Measurements from ENCODE around the gene TTC34.

The TTC34 gene

DNA sequence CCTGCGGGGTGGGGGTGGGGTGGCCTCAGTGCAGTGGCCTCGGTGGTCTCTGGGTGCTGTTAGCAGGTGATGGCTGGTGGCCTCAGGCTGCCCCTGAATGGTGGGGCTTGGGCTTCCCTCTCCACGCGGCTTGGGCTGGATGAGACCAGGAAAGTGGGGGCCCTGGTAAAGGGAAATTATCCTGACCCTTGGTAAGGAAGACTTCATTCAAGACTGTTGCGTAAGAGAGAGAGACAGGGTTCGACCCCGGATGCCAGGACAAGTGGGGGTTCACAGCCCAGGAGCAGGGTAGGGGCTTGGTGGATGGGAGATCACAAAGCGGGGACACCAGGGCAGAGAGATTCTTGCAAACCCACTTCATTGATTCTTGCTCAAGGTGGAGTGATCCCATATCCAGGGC lies 5.5 kb upstream of the TTC34 start:
- H3K79me2 ChIP-seq (ENCODE audit: insufficient read depth, low read length), result no peaks in the 10 kb centered on the region
- no peaks in the 10 kb centered on the region for H3K27me3 ChIP-seq (ENCODE audit: insufficient read depth, low read length, poor library complexity)
- TF ChIP-seq EZH2 (IDR thresholded peaks at IDR 0.05; ENCODE audit: borderline replicate concordance, low read depth, low read length, severe bottlenecking), result no peak
- H3K27ac ChIP-seq (ENCODE audit: low read length), result no peak overlapping the region
- no peak overlapping the region for H3K9ac ChIP-seq (ENCODE audit: low read depth, low read length)
- H2AFZ ChIP-seq (ENCODE audit: low read depth, low read length), result no peak overlapping the region
- H3K9me3 ChIP-seq (ENCODE audit: insufficient read depth, low read length, severe bottlenecking), result no peaks in the 10 kb centered on the region
- peaks cover 3% of the 10 kb centered on the region; the same call in 1 of the 2 replicates for H4K20me1 ChIP-seq (ENCODE audit: insufficient read depth, low read length)
- ATAC-seq (ENCODE audit: insufficient read depth, low read depth) (no peak), DNase-seq (no peak)
- no peaks in the 10 kb centered on the region for H3K4me1 ChIP-seq (ENCODE audit: insufficient read depth, low read length)
- no peak overlapping the region for H3K4me2 ChIP-seq (ENCODE audit: insufficient read depth, low read length)
- no peaks in the 10 kb centered on the region for H3K36me3 ChIP-seq (ENCODE audit: insufficient read depth, low read length)
- no peak overlapping the region for H3K4me3 ChIP-seq (ENCODE audit: low read depth in 1 of 2, low read length in 2 of 2)

DNA sequence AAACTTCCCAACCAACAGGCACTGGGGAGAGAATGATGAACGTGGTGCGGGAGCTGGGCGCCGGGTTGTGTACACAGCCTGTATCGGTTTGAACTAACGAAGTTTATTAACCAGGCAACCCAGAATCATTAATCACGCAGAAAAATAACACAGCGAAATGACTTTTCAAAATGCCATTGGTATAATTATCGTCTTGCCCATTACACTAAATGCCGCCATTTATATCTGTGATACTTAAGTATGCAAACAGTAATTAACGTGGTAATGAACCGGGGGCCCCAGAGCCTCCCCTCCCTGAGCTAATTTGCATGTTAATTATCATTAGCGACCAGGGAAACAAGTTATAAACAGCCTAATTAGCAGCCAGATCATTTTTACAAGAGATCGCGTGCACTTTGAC lies 5.1 kb upstream of the TTC34 start:
- H3K36me3 ChIP-seq (ENCODE audit: insufficient read depth, low read length), result no peaks in the 10 kb centered on the region

DNA sequence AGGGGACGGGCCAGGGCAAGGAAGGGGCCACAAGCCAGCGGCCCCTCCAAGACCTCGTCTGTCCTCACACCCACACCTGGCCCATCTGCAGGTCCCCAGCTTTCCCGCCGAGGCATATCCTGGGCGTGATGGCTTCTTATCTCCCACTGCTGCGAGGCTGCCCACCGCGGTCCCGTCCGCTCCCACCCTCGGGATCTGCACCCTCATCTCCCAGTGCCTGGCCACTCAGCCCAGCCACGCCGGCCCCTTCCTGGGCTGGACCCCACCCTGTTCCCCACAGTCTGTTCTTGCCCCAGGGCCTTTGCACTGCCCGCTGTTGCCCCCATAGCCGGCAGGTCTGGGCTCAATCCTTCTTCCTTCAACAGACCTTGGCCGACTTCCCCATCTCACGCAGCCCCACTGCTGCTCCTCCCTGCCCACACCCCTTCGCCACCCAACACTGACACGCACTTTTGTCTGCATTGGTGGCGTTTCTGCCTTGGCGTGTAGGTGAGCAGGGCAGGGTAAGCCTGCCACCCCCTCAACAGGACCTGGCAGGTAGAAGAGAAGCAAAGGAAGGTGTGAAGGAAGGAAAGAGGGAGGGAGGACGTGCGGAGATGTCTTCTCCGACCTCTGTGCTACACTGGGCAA lies 4.4 kb upstream of the TTC34 start:
- no peak overlapping the region for H3K9ac ChIP-seq (ENCODE audit: low read depth, low read length)
- DNase-seq, result no peak
- no peak for ATAC-seq (ENCODE audit: insufficient read depth, low read depth)
- H2AFZ ChIP-seq (ENCODE audit: low read depth, low read length), result no peak overlapping the region
- no peak for TF ChIP-seq EZH2 (IDR thresholded peaks at IDR 0.05; ENCODE audit: borderline replicate concordance, low read depth, low read length, severe bottlenecking)
- TF ChIP-seq, protein P1, sequence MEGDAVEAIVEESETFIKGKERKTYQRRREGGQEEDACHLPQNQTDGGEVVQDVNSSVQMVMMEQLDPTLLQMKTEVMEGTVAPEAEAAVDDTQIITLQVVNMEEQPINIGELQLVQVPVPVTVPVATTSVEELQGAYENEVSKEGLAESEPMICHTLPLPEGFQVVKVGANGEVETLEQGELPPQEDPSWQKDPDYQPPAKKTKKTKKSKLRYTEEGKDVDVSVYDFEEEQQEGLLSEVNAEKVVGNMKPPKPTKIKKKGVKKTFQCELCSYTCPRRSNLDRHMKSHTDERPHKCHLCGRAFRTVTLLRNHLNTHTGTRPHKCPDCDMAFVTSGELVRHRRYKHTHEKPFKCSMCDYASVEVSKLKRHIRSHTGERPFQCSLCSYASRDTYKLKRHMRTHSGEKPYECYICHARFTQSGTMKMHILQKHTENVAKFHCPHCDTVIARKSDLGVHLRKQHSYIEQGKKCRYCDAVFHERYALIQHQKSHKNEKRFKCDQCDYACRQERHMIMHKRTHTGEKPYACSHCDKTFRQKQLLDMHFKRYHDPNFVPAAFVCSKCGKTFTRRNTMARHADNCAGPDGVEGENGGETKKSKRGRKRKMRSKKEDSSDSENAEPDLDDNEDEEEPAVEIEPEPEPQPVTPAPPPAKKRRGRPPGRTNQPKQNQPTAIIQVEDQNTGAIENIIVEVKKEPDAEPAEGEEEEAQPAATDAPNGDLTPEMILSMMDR (IDR thresholded peaks at IDR 0.05; ENCODE audit: borderline replicate concordance, extremely low read depth, low read length, poor library complexity, severe bottlenecking), result no peak
- H3K36me3 ChIP-seq (ENCODE audit: insufficient read depth, low read length), result no peaks in the 10 kb centered on the region
- H3K4me2 ChIP-seq (ENCODE audit: insufficient read depth, low read length), result no peak overlapping the region
- H3K27me3 ChIP-seq (ENCODE audit: insufficient read depth, low read length, poor library complexity), result no peaks in the 10 kb centered on the region
- no peak overlapping the region for H3K27ac ChIP-seq (ENCODE audit: low read length)
- no peaks in the 10 kb centered on the region for H3K79me2 ChIP-seq (ENCODE audit: insufficient read depth, low read length)
- H3K9me3 ChIP-seq (ENCODE audit: insufficient read depth, low read length, severe bottlenecking), result no peaks in the 10 kb centered on the region
- peaks cover under 1% of the 10 kb centered on the region; the same call in 1 of the 2 replicates for H4K20me1 ChIP-seq (ENCODE audit: insufficient read depth, low read length)
- no peak overlapping the region for H3K4me3 ChIP-seq (ENCODE audit: low read depth in 1 of 2, low read length in 2 of 2)
- no peaks in the 10 kb centered on the region for H3K4me1 ChIP-seq (ENCODE audit: insufficient read depth, low read length)

More for the DNA sequence above, 5.1 kb upstream of the TTC34 start:
- Histone ChIP-seq H2AFZ (ENCODE audit: low read depth, low read length) (no peak overlapping the region), H4K20me1 (ENCODE audit: insufficient read depth, low read length) (peaks cover 3% of the 10 kb centered on the region; the same call in 1 of the 2 replicates), H3K9me3 (ENCODE audit: insufficient read depth, low read length, severe bottlenecking) (no peaks in the 10 kb centered on the region), H3K79me2 (ENCODE audit: insufficient read depth, low read length) (no peaks in the 10 kb centered on the region), H3K27ac (ENCODE audit: low read length) (no peak overlapping the region), H3K9ac (ENCODE audit: low read depth, low read length) (no peak overlapping the region), H3K4me2 (ENCODE audit: insufficient read depth, low read length) (no peak overlapping the region), H3K27me3 (ENCODE audit: insufficient read depth, low read length, poor library complexity) (no peaks in the 10 kb centered on the region), H3K4me1 (ENCODE audit: insufficient read depth, low read length) (no peaks in the 10 kb centered on the region), H3K4me3 (ENCODE audit: low read depth in 1 of 2, low read length in 2 of 2) (no peak overlapping the region)
- no peak for DNase-seq
- no peak for ATAC-seq (ENCODE audit: insufficient read depth, low read depth)
- TF ChIP-seq, protein P1 (IDR thresholded peaks at IDR 0.05; ENCODE audit: borderline replicate concordance, extremely low read depth, low read length, poor library complexity, severe bottlenecking), result no peak
- no peak for TF ChIP-seq EZH2 (IDR thresholded peaks at IDR 0.05; ENCODE audit: borderline replicate concordance, low read depth, low read length, severe bottlenecking)

DNA sequence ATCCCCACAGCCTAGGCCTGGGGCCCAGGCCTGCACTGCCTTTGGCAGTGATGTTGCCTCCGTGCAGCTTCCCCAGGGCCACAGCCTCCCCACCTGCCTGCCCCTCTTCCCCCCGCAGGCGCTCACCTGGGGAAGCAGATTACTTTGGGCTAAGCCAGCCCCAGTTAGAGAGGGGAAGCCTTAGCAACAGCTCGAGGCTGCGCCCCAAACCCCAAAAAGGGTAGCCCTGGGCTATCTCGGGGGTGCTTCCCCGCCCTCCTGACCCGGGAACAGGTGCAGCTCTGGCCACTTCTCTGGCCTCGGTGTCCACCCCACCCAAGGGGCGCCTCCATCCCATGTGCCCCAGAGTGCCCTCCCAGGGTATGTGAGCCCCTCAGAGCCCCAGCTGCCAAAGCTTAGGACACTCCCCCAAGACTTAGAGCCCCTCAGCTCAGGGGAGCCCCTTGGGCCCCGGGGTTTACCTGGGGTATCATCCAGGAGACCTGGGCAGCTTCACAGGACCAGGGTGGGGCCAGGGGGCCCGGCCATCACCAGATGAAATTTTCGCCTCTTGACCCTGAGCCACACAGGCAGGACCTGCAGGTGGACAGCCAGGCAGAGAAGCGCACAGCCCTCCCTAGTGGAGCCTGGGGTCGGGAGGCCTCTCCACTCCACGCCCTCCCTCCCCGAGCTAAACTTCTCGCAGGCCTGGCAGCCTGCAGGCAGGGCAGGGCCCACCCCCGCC lies 3.3 kb upstream of the TTC34 start:
- Histone ChIP-seq H3K79me2 (ENCODE audit: insufficient read depth, low read length) (no peaks in the 10 kb centered on the region), H3K4me2 (ENCODE audit: insufficient read depth, low read length) (no peak overlapping the region), H3K9ac (ENCODE audit: low read depth, low read length) (no peak overlapping the region), H4K20me1 (ENCODE audit: insufficient read depth, low read length) (no peaks in the 10 kb centered on the region; the same call in 1 of the 2 replicates), H3K27ac (ENCODE audit: low read length) (no peak overlapping the region), H3K27me3 (ENCODE audit: insufficient read depth, low read length, poor library complexity) (no peaks in the 10 kb centered on the region), H3K4me3 (ENCODE audit: low read depth in 1 of 2, low read length in 2 of 2) (no peak overlapping the region), H3K9me3 (ENCODE audit: insufficient read depth, low read length, severe bottlenecking) (no peaks in the 10 kb centered on the region), H3K4me1 (ENCODE audit: insufficient read depth, low read length) (no peaks in the 10 kb centered on the region), H2AFZ (ENCODE audit: low read depth, low read length) (no peak overlapping the region), H3K36me3 (ENCODE audit: insufficient read depth, low read length) (no peaks in the 10 kb centered on the region)
- no peak for DNase-seq
- TF ChIP-seq EZH2 (IDR thresholded peaks at IDR 0.05; ENCODE audit: borderline replicate concordance, low read depth, low read length, severe bottlenecking), result no peak
- no peak for ATAC-seq (ENCODE audit: insufficient read depth, low read depth)

Measured in DND-41 (cell line).